HepG2 (cell line): ENCODE results near the gene ZER1. TPM values are rescaled to one million over a fixed set of nuclear protein-coding genes. Genes with fewer than 3 reads are reported as not detected.
A peak's percentile ranks its signal among the peaks of the same experiment; 100 is the strongest.

Experiments used
- AHR ChIP-seq: IDR thresholded peaks from 2 replicates; pipeline ENCODE4 v1.6.1; 2018; ENCODE audit warnings: missing genetic modification reagents, missing compliant biosample characterization
- CSRNP1 ChIP-seq: sonication (generic); formaldehyde crosslinking; IDR thresholded peaks from 2 replicates; pipeline ENCODE4 v1.8.1; 2023; ENCODE audit warnings: mild to moderate bottlenecking, missing genetic modification reagents
- DPF2 ChIP-seq: sonication (generic); formaldehyde crosslinking; IDR thresholded peaks from 2 replicates; pipeline ENCODE4 v1.4.0; 2020; ENCODE audit warnings: mild to moderate bottlenecking, low read depth, missing genetic modification reagents, borderline replicate concordance
- FOXP1 ChIP-seq, 2 experiments: fragments of 450-650 bp in 1 of 2; IDR thresholded peaks; 2 replicates each; pipeline ENCODE4 v1.6.1; 2017 to 2018; ENCODE audit warnings: antibody characterized with exemption in 1 of 2
- GPBP1L1 ChIP-seq: sonication (generic); formaldehyde crosslinking; IDR thresholded peaks from 2 replicates; pipeline ENCODE4 v1.5.0; 2020; ENCODE audit warnings: mild to moderate bottlenecking, missing genetic modification reagents
- HDAC6 ChIP-seq: fragments of 200-600 bp; sonication (generic); IDR thresholded peaks from 2 replicates; pipeline ENCODE4 v1.7.0; 2017; ENCODE audit warnings: mild to moderate bottlenecking, antibody characterized with exemption, low read length, low read depth
- HMGA1 ChIP-seq: sonication (generic); formaldehyde crosslinking; conservative IDR thresholded peaks from 2 replicates; pipeline ENCODE4 v1.4.0; 2020; ENCODE audit warnings: missing genetic modification reagents
- MIER2 ChIP-seq: IDR thresholded peaks from 2 replicates; pipeline ENCODE4 v1.6.1; 2016; ENCODE audit warnings: missing biosample characterization, missing genetic modification reagents
- NFIC ChIP-seq: IDR thresholded peaks from 2 replicates; pipeline ENCODE4 v1.6.1; 2012; ENCODE audit warnings: mild to moderate bottlenecking, low read length, inconsistent platforms
- POLR2AphosphoS5 ChIP-seq: IDR thresholded peaks from 2 replicates; pipeline ENCODE4 v1.6.1; 2012; ENCODE audit warnings: low read depth, low read length
- REXO4 ChIP-seq: sonication (generic); formaldehyde crosslinking; IDR thresholded peaks from 2 replicates; pipeline ENCODE4 v1.8.0; 2022; ENCODE audit warnings: missing genetic modification reagents, mild to moderate bottlenecking, borderline replicate concordance
- RFX5 ChIP-seq: IDR thresholded peaks from 2 replicates; pipeline ENCODE4 v1.6.1; 2011; ENCODE audit warnings: low read depth, low read length, improper control_type of control experiment
- SP140L ChIP-seq: sonication (generic); formaldehyde crosslinking; IDR thresholded peaks from 2 replicates; pipeline ENCODE4 v1.4.0; 2020; ENCODE audit warnings: missing genetic modification reagents, borderline replicate concordance
- THAP11 ChIP-seq: IDR thresholded peaks from 2 replicates; pipeline ENCODE4 v1.6.1; 2016; ENCODE audit warnings: missing biosample characterization, missing genetic modification reagents
- ZBTB46 ChIP-seq: sonication (generic); formaldehyde crosslinking; IDR thresholded peaks from 2 replicates; pipeline ENCODE4 v1.4.0; 2020; ENCODE audit warnings: mild to moderate bottlenecking, missing genetic modification reagents, borderline replicate concordance
- ZNF7 ChIP-seq: IDR thresholded peaks from 2 replicates; pipeline ENCODE4 v1.6.1; 2016; ENCODE audit warnings: missing biosample characterization, missing genetic modification reagents
- ZNF709 ChIP-seq: sonication (generic); formaldehyde crosslinking; IDR thresholded peaks from 2 replicates; pipeline ENCODE4 v1.5.0; 2020; ENCODE audit warnings: mild to moderate bottlenecking, missing genetic modification reagents
- ZNF746 ChIP-seq: sonication (generic); formaldehyde crosslinking; IDR thresholded peaks from 2 replicates; pipeline ENCODE4 v1.8.0; 2022; ENCODE audit warnings: mild to moderate bottlenecking, missing genetic modification reagents
- ZNF776 ChIP-seq: sonication (generic); formaldehyde crosslinking; IDR thresholded peaks from 2 replicates; pipeline ENCODE4 v1.4.0; 2020; ENCODE audit warnings: mild to moderate bottlenecking, missing genetic modification reagents
- ZNF800 ChIP-seq: sonication (generic); formaldehyde crosslinking; IDR thresholded peaks from 2 replicates; pipeline ENCODE4 v1.4.0; 2020; ENCODE audit warnings: missing genetic modification reagents
- polyA plus RNA-seq, 8 experiments: library from polyadenylated mRNA; depleted of rRNA in 3 of 8; stranded (reverse) in 7 of 8; unstranded in 1 of 8; fragments of >200 nt; fragmentation: Illumina TruSeq in 4 of 8; extraction: Trizol in 4 of 8; gene quantifications; 2 replicates each; pipeline versions ENCODE4 v1.2.1 to v1.2.3, GENCODE V29; 2011 to 2016; ENCODE audit warnings: low read depth in 4 of 8, missing spikeins in 1 of 8, mixed read lengths in 1 of 8; ENCODE audit not compliant: insufficient read depth in 1 of 8
- total RNA-seq, 5 experiments: library from RNA; depleted of rRNA; stranded (reverse); fragments of >200 nt; fragmentation: Illumina TruSeq; extraction: Trizol; gene quantifications; 2 replicates each; pipeline ENCODE4 v1.2.3, GENCODE V29; 2016; ENCODE audit warnings: low read depth in 1 of 5
- TF ChIP-seq, protein P1 (sequence below): sonication (generic); formaldehyde crosslinking; IDR thresholded peaks from 2 replicates; pipeline ENCODE4 v1.5.1; 2020; ENCODE audit warnings: mild to moderate bottlenecking, missing genetic modification reagents, moderate library complexity

ZER1 gene
- total and polyA plus RNA-seq, 2 of the 13 experiments (the other 11 are each of a cell fraction or from before 2014, with no cell fraction given), result 7.7 to 40.0 TPM

DNA sequence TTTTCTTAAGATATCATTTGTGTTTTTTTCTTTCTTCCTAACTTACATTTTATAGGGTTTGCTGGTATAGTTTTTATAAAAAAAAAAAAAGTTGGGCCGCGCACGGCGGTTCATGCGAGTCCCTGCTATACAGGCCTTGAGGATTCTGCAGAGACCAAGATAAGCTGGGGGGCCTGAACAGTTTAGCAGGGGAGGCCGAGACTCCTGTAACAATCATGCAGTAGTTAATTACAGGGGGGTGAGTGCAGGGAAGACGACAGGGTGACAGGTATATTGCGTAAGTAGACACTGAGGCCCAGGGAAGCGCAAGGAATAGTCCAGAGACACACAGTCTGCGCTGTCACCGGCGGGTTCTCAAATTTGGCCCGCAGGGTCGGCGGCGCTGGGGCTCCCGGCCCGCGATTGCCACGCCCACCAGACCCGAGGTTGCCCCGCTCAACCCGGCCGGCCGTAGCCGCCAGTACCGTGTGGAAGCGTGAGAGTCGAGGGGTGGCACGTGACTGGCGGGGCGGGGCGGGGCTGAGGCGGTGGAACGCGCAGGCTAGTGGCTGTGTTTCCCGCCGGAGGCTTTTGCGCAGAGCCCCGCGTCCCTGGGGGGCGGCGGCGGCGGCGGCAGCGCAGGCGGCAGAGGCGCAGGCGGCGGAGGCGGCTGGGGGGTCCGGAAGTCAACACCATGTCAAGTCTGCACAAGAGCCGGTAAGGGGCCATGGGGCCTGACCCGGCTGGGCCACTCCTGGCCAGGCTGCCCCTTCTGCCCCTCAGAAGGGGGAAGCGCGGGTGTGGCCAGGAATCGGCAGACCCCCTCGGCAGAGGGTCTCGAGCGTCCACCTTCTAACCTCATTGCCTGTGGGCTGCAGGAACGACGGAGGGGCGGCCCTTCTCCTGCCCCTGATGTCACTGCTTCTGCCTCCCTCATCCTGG lies 15.2 kb upstream of the ZER1 start, which contains the start of gene TBC1D13 (continued):
- TF ChIP-seq RFX5 (no peak), MIER2 (CRISPR knock-in tag) (0 out of 2 replicates have a peak, but pooled peaks have one; percentile 35), DPF2 (no peak), GPBP1L1 (no peak), POLR2AphosphoS5 (0 out of 2 replicates have a peak, but pooled peaks have one; percentile 22), ZBTB46 (CRISPR knock-in tag) (no peak), ZNF800 (peak; percentile 84; the same call in 1 of the 2 replicates), ZNF7 (CRISPR knock-in tag) (peak; percentile 41; the same call in 1 of the 2 replicates), AHR (peak; percentile 87), HMGA1 (no peak), FOXP1 (IDR thresholded peaks at IDR 0.05) (no peak), FOXP1 (CRISPR knock-in tag; IDR thresholded peaks at IDR 0.05) (no peak), HDAC6 (no peak), REXO4 (CRISPR knock-in tag) (peak; percentile 90), CSRNP1 (CRISPR knock-in tag) (peak; percentile 90; the same call in 1 of the 2 replicates), SP140L (CRISPR knock-in tag) (no peak), ZNF776 (CRISPR knock-in tag) (peak; percentile 99), ZNF746 (CRISPR knock-in tag) (no peak; the same call in 1 of the 2 replicates), ZNF709 (peak; percentile 91), NFIC (no peak), THAP11 (CRISPR knock-in tag) (peak; percentile 93)
- TF ChIP-seq, protein P1, sequence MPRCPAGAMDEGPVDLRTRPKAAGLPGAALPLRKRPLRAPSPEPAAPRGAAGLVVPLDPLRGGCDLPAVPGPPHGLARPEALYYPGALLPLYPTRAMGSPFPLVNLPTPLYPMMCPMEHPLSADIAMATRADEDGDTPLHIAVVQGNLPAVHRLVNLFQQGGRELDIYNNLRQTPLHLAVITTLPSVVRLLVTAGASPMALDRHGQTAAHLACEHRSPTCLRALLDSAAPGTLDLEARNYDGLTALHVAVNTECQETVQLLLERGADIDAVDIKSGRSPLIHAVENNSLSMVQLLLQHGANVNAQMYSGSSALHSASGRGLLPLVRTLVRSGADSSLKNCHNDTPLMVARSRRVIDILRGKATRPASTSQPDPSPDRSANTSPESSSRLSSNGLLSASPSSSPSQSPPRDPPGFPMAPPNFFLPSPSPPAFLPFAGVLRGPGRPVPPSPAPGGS, result peak; percentile 98
